IMR-90 (cell line): ENCODE data around the gene CORO7. TPM values are rescaled to one million over a fixed set of nuclear protein-coding genes. Genes with fewer than 3 reads are reported as not detected.

Source experiments
- MXI1 ChIP-seq: IDR thresholded peaks from 2 replicates; pipeline ENCODE4 v1.6.1; 2012; ENCODE audit warnings: low read depth, mild to moderate bottlenecking, low read length, moderate library complexity, borderline replicate concordance
- USF2 ChIP-seq: fragments of 150-350 bp; IDR thresholded peaks from 2 replicates; pipeline ENCODE4 v1.6.1; 2017; ENCODE audit warnings: mild to moderate bottlenecking, antibody characterized with exemption, low read length, low read depth
- polyA plus RNA-seq, 3 experiments: library from polyadenylated mRNA; depleted of rRNA; stranded (reverse); fragments of >200 nt; gene quantifications; 2 replicates each; pipeline ENCODE4 v1.2.3, GENCODE V29; 2012; ENCODE audit warnings: low replicate concordance in 1 of 3
- total RNA-seq: library from RNA; depleted of rRNA; stranded (reverse); fragments of >200 nt; gene quantifications from 2 replicates; pipeline ENCODE4 v1.2.3, GENCODE V29; 2012

Gene CORO7
- total and polyA plus RNA-seq, 2 of the 4 experiments (the other 2 are of a cell fraction), result 6.3 to 26.7 TPM

- TF ChIP-seq USF2 (peak; percentile 66; the same call in 1 of the 2 replicates), MXI1 (no peak)
Observed at GRCh38 chr16:4392382-4393239, 23.8 kb downstream of the CORO7 start (continued).
